Measurements from ENCODE around the gene TRIM49B.
"Not testable (repeated sequence)": the region's sequence is repeated elsewhere in the genome, so short reads cannot be mapped to it uniquely, and the experiment has no call there.

The TRIM49B gene, protein sequence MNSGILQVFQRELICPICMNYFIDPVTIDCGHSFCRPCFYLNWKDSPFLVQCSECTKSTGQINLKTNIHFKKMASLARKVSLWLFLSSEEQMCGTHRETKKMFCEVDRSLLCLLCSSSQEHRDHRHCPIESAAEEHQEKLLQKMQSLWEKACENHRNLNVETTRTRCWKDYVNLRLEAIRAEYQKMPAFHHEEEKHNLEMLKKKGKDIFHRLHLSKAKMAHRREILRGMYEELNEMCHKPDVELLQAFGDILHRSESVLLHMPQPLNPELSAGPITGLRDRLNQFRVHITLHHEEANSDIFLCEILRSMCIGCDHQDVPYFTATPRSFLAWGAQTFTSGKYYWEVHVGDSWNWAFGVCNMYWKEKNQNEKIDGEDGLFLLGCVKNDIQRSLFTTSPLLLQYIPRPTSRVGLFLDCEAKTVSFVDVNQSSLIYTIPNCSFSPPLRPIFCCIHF

DNA sequence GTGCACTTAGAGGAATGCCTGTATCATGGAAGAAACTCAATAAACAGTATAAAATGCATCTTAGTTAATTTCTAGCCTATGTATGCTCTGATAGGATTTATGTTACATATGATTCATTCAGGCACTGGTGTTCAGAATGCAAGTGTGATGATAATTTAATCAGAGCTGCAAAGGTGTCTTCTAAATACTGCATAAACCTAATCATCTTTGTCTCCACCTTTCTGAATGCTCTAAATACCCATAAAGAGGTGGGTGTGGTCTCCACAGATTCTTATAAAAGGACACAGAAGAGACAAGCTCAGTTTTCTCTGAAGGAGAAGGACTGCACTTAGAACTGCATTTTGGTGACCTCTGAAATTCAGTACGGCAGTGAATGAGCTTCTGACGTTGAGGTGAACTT lies at the start of gene TRIM49B:
TRIM49B (plus strand) TSS at position 301 of the 400 bp plus-strand sequence. CDS start 2,777 bp downstream, outside the sequence.
- in situ Hi-C loops (cut with MboI; ENCODE audit: low sequenced_read_pairs), result not testable (repeated sequence)

DNA sequence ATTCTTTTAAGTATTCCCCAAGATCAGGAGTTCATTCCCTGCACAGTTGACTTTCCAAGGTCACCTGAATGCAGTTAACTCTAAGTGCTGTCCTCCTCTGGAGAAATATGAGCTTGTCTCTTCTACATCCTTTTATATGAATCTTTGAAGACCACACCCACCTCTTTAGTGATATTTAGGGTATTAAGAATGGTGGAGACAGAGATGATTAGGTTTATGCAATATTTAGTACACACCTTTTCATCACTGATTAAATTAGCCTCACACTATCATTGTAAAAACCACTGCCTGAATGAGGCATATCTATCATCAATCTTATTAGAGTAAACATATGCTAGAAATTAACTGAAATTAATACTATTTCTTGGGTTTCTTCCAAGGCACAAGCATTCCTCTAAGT lies 44.8 kb upstream of the TRIM49B start, which contains the start of gene TRIM51G:
TRIM51G (minus strand) TSS at position 101 of the 400 bp plus-strand sequence. CDS start 2,190 bp downstream, outside the sequence.
- in situ Hi-C loops (cut with MboI; ENCODE audit: low sequenced_read_pairs), result not testable (repeated sequence)

DNA sequence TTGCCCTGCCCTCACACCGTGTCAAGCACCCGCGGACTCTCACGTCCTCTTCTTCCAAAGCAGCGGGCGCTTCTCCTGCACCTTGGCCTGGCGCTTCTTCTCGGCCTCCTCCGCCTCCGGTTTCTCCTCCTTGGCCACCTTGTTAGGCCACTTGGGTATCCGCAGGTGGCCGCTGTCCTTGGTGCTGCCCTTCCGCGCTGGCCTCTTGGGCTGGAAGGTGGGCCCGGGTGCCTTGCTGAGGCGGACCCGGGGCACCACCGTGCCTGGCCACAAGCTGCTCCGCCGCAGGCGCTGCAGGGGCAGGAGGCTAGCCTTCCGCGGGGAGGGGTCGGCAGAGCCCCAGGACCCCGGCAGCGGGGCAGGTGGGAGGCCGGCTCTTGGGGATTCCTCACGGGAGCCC lies 19.6 kb downstream of the TRIM49B start:
- in situ Hi-C loops (cut with MboI; ENCODE audit: low sequenced_read_pairs), result not testable (repeated sequence)

DNA sequence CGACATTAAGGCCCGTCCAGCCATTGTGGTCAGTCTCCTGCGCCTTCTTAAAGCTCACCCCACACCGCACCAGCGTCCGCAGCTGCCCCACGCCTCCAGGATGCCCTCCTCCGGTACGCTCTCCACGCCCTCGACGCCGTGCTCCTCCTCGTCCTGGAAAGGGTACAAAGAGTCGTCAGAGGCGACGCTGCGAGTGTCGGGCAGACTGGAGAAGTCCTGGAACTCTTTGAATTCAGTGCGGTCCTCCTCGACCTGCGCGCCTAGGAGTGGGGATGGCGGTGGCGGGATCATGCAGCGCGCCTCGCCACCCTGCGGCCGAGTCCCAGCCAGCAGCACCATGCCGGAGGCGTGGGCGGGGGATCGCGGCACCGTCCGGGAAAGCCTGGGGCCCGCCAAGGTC lies 21.2 kb downstream of the TRIM49B start:
- in situ Hi-C loops (cut with MboI; ENCODE audit: low sequenced_read_pairs), result not testable (repeated sequence)

DNA sequence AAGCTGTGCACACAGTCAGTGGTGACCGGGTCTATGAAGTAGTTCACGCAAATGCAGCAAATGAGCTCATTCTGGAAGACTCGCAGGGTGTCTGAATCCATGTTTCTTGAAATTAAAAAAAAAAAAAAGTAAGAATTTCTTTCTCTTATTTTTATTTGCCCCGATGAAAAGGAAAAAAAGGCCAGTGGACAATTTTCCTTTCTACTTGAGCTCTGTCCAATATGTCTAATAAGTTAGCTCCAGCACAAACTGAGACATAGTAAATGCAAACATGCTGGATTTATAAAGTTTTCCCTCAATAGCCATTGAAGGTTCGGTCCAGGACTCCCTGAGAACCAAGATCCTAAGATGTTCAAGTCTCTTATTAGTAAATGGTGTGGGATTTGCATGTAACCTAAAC lies 30.4 kb downstream of the TRIM49B start, which contains the start of gene TRIM64C:
TRIM64C (minus strand) TSS at position 101 of the 400 bp plus-strand sequence; CDS start at position 101, 0 bp downstream.
- in situ Hi-C loops (cut with MboI; ENCODE audit: low sequenced_read_pairs), result not testable (repeated sequence)

DNA sequence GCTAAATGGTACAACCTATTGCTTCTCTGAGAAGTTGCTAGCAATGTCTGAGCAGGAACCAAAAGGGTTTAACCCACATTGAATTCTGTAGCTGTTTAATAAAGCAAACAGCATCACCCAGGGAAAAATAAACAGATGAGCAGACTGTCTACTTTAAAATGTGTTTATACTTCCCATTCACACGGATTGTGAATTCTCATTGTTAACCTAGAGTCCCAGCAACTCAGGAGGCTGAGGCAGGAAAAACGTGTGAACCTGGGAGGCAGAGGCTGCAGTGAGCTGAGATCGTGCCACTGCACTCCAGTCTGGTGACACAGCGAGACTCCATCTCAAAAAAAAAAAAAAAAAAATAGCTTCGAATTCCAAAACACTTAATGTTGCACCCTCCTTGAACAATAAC lies 41.3 kb downstream of the TRIM49B start:
- in situ Hi-C loops (cut with MboI; ENCODE audit: low sequenced_read_pairs), result not testable (repeated sequence)

Data from HL-60/S4 treated with retinoic acid at 250 ng/mL for 4 days and 3 days (cell line).